HepG2 (cell line): ENCODE results near the gene EPM2A. TPM values are rescaled to one million over a fixed set of nuclear protein-coding genes. Genes with fewer than 3 reads are reported as not detected.

Experiments
- CCDC6 ChIP-seq: sonication (generic); formaldehyde crosslinking; IDR thresholded peaks from 2 replicates; pipeline ENCODE4 v1.8.1; 2022; ENCODE audit warnings: mild to moderate bottlenecking, missing genetic modification reagents, moderate library complexity
- MED1 ChIP-seq: sonication (generic); formaldehyde crosslinking; IDR thresholded peaks from 2 replicates; pipeline ENCODE4 v1.4.0; 2020; ENCODE audit warnings: missing genetic modification reagents
- NAIF1 ChIP-seq: sonication (generic); formaldehyde crosslinking; IDR thresholded peaks from 2 replicates; pipeline ENCODE4 v1.5.0; 2020; ENCODE audit warnings: mild to moderate bottlenecking, missing genetic modification reagents, borderline replicate concordance
- SALL1 ChIP-seq: sonication (generic); formaldehyde crosslinking; IDR thresholded peaks from 2 replicates; pipeline ENCODE4 v1.8.0; 2022; ENCODE audit warnings: mild to moderate bottlenecking, missing genetic modification reagents
- SMAD3 ChIP-seq: sonication (generic); formaldehyde crosslinking; IDR thresholded peaks from 2 replicates; pipeline ENCODE4 v1.4.0; 2020; ENCODE audit warnings: missing genetic modification reagents
- SNAPC2 ChIP-seq: sonication (generic); formaldehyde crosslinking; IDR thresholded peaks from 2 replicates; pipeline ENCODE4 v1.8.1; 2022; ENCODE audit warnings: mild to moderate bottlenecking, missing genetic modification reagents
- TEF ChIP-seq: sonication (generic); formaldehyde crosslinking; IDR thresholded peaks from 2 replicates; pipeline ENCODE4 v1.5.0; 2020; ENCODE audit warnings: missing genetic modification reagents
- ZFP82 ChIP-seq: sonication (generic); formaldehyde crosslinking; IDR thresholded peaks from 2 replicates; pipeline ENCODE4 v1.5.1; 2020; ENCODE audit warnings: mild to moderate bottlenecking, missing genetic modification reagents, borderline replicate concordance
- ZKSCAN5 ChIP-seq: sonication (generic); formaldehyde crosslinking; IDR thresholded peaks from 2 replicates; pipeline ENCODE4 v1.5.1; 2020; ENCODE audit warnings: mild to moderate bottlenecking, missing genetic modification reagents
- ZNF280D ChIP-seq: sonication (generic); formaldehyde crosslinking; IDR thresholded peaks from 2 replicates; pipeline ENCODE4 v1.5.1; 2020; ENCODE audit warnings: mild to moderate bottlenecking, missing genetic modification reagents
- ZNF615 ChIP-seq: sonication (generic); formaldehyde crosslinking; IDR thresholded peaks from 2 replicates; pipeline ENCODE4 v1.5.0; 2020; ENCODE audit warnings: mild to moderate bottlenecking, missing genetic modification reagents, borderline replicate concordance
- ZNF776 ChIP-seq: sonication (generic); formaldehyde crosslinking; IDR thresholded peaks from 2 replicates; pipeline ENCODE4 v1.4.0; 2020; ENCODE audit warnings: mild to moderate bottlenecking, missing genetic modification reagents
- polyA plus RNA-seq, 8 experiments: library from polyadenylated mRNA; depleted of rRNA in 3 of 8; stranded (reverse) in 7 of 8; unstranded in 1 of 8; fragments of >200 nt; fragmentation: Illumina TruSeq in 4 of 8; extraction: Trizol in 4 of 8; gene quantifications; 2 replicates each; pipeline versions ENCODE4 v1.2.1 to v1.2.3, GENCODE V29; 2011 to 2016; ENCODE audit warnings: low read depth in 4 of 8, missing spikeins in 1 of 8, mixed read lengths in 1 of 8; ENCODE audit not compliant: insufficient read depth in 1 of 8
- total RNA-seq, 5 experiments: library from RNA; depleted of rRNA; stranded (reverse); fragments of >200 nt; fragmentation: Illumina TruSeq; extraction: Trizol; gene quantifications; 2 replicates each; pipeline ENCODE4 v1.2.3, GENCODE V29; 2016; ENCODE audit warnings: low read depth in 1 of 5
- TF ChIP-seq, protein P1 (sequence below): sonication (generic); formaldehyde crosslinking; IDR thresholded peaks from 2 replicates; pipeline ENCODE4 v1.4.0; 2020; ENCODE audit warnings: missing genetic modification reagents, mild to moderate bottlenecking, borderline replicate concordance
- TF ChIP-seq, protein P2 (sequence below): sonication (generic); formaldehyde crosslinking; IDR thresholded peaks from 2 replicates; pipeline ENCODE4 v1.5.0; 2020; ENCODE audit warnings: mild to moderate bottlenecking, missing genetic modification reagents
- TF ChIP-seq, protein P3 (sequence below): sonication (generic); formaldehyde crosslinking; IDR thresholded peaks from 2 replicates; pipeline ENCODE4 v1.9.0; 2021; ENCODE audit warnings: missing genetic modification reagents, borderline replicate concordance

Gene EPM2A
- total and polyA plus RNA-seq, 2 of the 13 experiments (the other 11 are each of a cell fraction or from before 2014, with no cell fraction given) = 4.6 to 9.2 TPM

- TF ChIP-seq, protein P1, sequence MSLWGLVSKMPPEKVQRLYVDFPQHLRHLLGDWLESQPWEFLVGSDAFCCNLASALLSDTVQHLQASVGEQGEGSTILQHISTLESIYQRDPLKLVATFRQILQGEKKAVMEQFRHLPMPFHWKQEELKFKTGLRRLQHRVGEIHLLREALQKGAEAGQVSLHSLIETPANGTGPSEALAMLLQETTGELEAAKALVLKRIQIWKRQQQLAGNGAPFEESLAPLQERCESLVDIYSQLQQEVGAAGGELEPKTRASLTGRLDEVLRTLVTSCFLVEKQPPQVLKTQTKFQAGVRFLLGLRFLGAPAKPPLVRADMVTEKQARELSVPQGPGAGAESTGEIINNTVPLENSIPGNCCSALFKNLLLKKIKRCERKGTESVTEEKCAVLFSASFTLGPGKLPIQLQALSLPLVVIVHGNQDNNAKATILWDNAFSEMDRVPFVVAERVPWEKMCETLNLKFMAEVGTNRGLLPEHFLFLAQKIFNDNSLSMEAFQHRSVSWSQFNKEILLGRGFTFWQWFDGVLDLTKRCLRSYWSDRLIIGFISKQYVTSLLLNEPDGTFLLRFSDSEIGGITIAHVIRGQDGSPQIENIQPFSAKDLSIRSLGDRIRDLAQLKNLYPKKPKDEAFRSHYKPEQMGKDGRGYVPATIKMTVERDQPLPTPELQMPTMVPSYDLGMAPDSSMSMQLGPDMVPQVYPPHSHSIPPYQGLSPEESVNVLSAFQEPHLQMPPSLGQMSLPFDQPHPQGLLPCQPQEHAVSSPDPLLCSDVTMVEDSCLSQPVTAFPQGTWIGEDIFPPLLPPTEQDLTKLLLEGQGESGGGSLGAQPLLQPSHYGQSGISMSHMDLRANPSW (CRISPR knock-in tag) = no peak
- peak; percentile 97 for TF ChIP-seq ZNF776
- TF ChIP-seq NAIF1 (CRISPR knock-in tag) = peak; percentile 52; the same call in 1 of the 2 replicates
- TF ChIP-seq MED1 (CRISPR knock-in tag) = peak; percentile 80; the same call in 1 of the 2 replicates
- TF ChIP-seq SNAPC2 = no peak; the same call in none of the 2 replicates
- TF ChIP-seq SALL1 = peak; percentile 95
- TF ChIP-seq ZFP82 (CRISPR knock-in tag) = peak; percentile 85
- TF ChIP-seq ZKSCAN5 (CRISPR knock-in tag) = 0 out of 2 replicates have a peak, but pooled peaks have one; percentile 44
- peak; percentile 99 for TF ChIP-seq CCDC6 (CRISPR knock-in tag)
- TF ChIP-seq SMAD3 (CRISPR knock-in tag) = peak; percentile 71
- TF ChIP-seq ZNF280D (CRISPR knock-in tag) = peak; percentile 77; the same call in 1 of the 2 replicates
- TF ChIP-seq, protein P2, sequence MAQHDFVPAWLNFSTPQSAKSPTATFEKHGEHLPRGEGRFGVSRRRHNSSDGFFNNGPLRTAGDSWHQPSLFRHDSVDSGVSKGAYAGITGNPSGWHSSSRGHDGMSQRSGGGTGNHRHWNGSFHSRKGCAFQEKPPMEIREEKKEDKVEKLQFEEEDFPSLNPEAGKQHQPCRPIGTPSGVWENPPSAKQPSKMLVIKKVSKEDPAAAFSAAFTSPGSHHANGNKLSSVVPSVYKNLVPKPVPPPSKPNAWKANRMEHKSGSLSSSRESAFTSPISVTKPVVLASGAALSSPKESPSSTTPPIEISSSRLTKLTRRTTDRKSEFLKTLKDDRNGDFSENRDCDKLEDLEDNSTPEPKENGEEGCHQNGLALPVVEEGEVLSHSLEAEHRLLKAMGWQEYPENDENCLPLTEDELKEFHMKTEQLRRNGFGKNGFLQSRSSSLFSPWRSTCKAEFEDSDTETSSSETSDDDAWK = no peak
- no peak for TF ChIP-seq ZNF615 (CRISPR knock-in tag)
- TF ChIP-seq TEF (CRISPR knock-in tag) = peak; percentile 89; the same call in 1 of the 2 replicates
- TF ChIP-seq, protein P3, sequence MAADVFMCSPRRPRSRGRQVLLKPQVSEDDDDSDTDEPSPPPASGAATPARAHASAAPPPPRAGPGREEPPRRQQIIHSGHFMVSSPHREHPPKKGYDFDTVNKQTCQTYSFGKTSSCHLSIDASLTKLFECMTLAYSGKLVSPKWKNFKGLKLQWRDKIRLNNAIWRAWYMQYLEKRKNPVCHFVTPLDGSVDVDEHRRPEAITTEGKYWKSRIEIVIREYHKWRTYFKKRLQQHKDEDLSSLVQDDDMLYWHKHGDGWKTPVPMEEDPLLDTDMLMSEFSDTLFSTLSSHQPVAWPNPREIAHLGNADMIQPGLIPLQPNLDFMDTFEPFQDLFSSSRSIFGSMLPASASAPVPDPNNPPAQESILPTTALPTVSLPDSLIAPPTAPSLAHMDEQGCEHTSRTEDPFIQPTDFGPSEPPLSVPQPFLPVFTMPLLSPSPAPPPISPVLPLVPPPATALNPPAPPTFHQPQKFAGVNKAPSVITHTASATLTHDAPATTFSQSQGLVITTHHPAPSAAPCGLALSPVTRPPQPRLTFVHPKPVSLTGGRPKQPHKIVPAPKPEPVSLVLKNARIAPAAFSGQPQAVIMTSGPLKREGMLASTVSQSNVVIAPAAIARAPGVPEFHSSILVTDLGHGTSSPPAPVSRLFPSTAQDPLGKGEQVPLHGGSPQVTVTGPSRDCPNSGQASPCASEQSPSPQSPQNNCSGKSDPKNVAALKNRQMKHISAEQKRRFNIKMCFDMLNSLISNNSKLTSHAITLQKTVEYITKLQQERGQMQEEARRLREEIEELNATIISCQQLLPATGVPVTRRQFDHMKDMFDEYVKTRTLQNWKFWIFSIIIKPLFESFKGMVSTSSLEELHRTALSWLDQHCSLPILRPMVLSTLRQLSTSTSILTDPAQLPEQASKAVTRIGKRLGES (CRISPR knock-in tag) = peak; percentile 98
Observed at GRCh38 chr6:145735356-145736165, at the start of gene EPM2A (continued).
